GM12892 (cell line): ENCODE results near the gene FNIP2.

Experiments used
- POLR2A ChIP-seq: IDR thresholded peaks from 2 replicates; pipeline ENCODE4 v1.6.1; 2011; ENCODE audit warnings: low read depth, low read length, control low read depth
- POLR2AphosphoS5 ChIP-seq: IDR thresholded peaks from 2 replicates; pipeline ENCODE4 v1.6.1; 2011; ENCODE audit warnings: low read depth, low read length, control low read depth
- TAF1 ChIP-seq: IDR thresholded peaks from 2 replicates; pipeline ENCODE4 v1.6.1; 2011; ENCODE audit warnings: low read depth, mild to moderate bottlenecking, control low read depth, low read length, borderline replicate concordance

DNA sequence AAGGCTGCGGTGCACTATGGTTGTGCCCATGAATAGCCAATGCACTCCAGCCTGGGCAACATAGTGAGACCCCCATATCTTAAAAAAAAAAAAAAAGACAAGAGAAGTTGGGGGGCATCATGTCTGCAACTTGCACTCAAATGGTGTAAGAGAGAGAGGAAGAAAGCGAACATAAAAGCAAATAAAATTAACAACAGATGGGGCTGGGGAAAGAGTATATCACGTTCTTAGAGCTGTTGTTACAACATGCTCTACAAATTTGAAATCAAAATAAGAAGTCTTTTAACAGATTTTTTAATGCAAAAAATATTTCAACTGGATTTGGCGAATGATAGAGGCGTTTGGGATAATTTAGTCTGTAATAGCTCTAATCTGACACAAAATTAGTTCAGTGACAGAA is 144.9 kb downstream of the FNIP2 start:
- TF ChIP-seq POLR2A: no peak
- TF ChIP-seq TAF1: no peak
- no peak for TF ChIP-seq POLR2AphosphoS5
